SK-N-SH (cell line): Measurements from ENCODE around the gene RAVER2.

Experiments
- CTCF ChIP-seq: fragments of 200-600 bp; sonication (generic); IDR thresholded peaks from 2 replicates; pipeline ENCODE4 v1.6.1; 2017; ENCODE audit warnings: antibody characterized with exemption, mild to moderate bottlenecking, moderate library complexity
- EP300 ChIP-seq, 2 experiments: IDR thresholded peaks; 2 replicates each; pipeline versions ENCODE4 v1.4.0 to v1.6.1; 2012; ENCODE audit warnings: borderline replicate concordance in 1 of 2, low read depth in 1 of 2, low read length in 1 of 2
- FOXM1 ChIP-seq: IDR thresholded peaks from 2 replicates; pipeline ENCODE4 v1.4.0; 2012; ENCODE audit warnings: low read depth, mild to moderate bottlenecking
- GABPA ChIP-seq: IDR thresholded peaks from 2 replicates; pipeline ENCODE4 v1.4.0; 2012; ENCODE audit warnings: low read depth, mild to moderate bottlenecking
- JUND ChIP-seq: IDR thresholded peaks from 2 replicates; pipeline ENCODE4 v1.4.0; 2012
- MEF2A ChIP-seq: IDR thresholded peaks from 2 replicates; pipeline ENCODE4 v1.4.0; 2012; ENCODE audit warnings: low read depth, borderline replicate concordance
- POLR2AphosphoS5 ChIP-seq: IDR thresholded peaks from 2 replicates; pipeline ENCODE4 v1.6.1; 2012; ENCODE audit warnings: low read depth, low read length
- RAD21 ChIP-seq: IDR thresholded peaks from 2 replicates; pipeline ENCODE4 v1.6.1; 2012; ENCODE audit warnings: mild to moderate bottlenecking, low read length
- RFX5 ChIP-seq: IDR thresholded peaks from 2 replicates; pipeline ENCODE4 v1.6.1; 2012; ENCODE audit warnings: mild to moderate bottlenecking, improper control_type of control experiment, low read length
- TEAD4 ChIP-seq: IDR thresholded peaks from 2 replicates; pipeline ENCODE4 v1.4.0; 2012; ENCODE audit warnings: mild to moderate bottlenecking, borderline replicate concordance; ENCODE audit not compliant: insufficient read depth
- USF1 ChIP-seq: IDR thresholded peaks from 2 replicates; pipeline ENCODE4 v1.4.0; 2012; ENCODE audit warnings: low read depth, borderline replicate concordance

- TF ChIP-seq RAD21 (no peak), MEF2A (no peak), CTCF (no peak), POLR2AphosphoS5 (no peak), FOXM1 (no peak), TEAD4 (no peak), RFX5 (no peak), GABPA (no peak), USF1 (no peak), EP300 (IDR thresholded peaks at IDR 0.05; ENCODE audit: borderline replicate concordance in 1 of 2, low read depth in 1 of 2, low read length in 1 of 2) (no peak), JUND (no peak)
Measured at GRCh38 chr1:64715186-64715585, 29.7 kb upstream of the RAVER2 start.
